HepG2 (cell line): ENCODE measurements around the gene KIF26B. TPM values are rescaled to one million over a fixed set of nuclear protein-coding genes. Genes with fewer than 3 reads are reported as not detected.
A peak's percentile ranks its signal among the peaks of the same experiment; 100 is the strongest.

ENCODE experiments used
- AHR ChIP-seq: IDR thresholded peaks from 2 replicates; pipeline ENCODE4 v1.6.1; 2018; ENCODE audit warnings: missing genetic modification reagents, missing compliant biosample characterization
- CCDC6 ChIP-seq: sonication (generic); formaldehyde crosslinking; IDR thresholded peaks from 2 replicates; pipeline ENCODE4 v1.8.1; 2022; ENCODE audit warnings: mild to moderate bottlenecking, missing genetic modification reagents, moderate library complexity
- DZIP1 ChIP-seq: sonication (generic); formaldehyde crosslinking; IDR thresholded peaks from 2 replicates; pipeline ENCODE4 v1.5.0; 2020; ENCODE audit warnings: mild to moderate bottlenecking, missing genetic modification reagents
- ELK4 ChIP-seq: sonication (generic); formaldehyde crosslinking; IDR thresholded peaks from 2 replicates; pipeline ENCODE4 v1.9.0; 2021; ENCODE audit warnings: missing genetic modification reagents, borderline replicate concordance
- ERF ChIP-seq: IDR thresholded peaks from 2 replicates; pipeline ENCODE4 v1.6.1; 2018; ENCODE audit warnings: missing biosample characterization, missing genetic modification reagents
- FOXK2 ChIP-seq: fragments of 450-650 bp; IDR thresholded peaks from 2 replicates; pipeline ENCODE4 v1.6.1; 2016
- GPBP1L1 ChIP-seq: sonication (generic); formaldehyde crosslinking; IDR thresholded peaks from 2 replicates; pipeline ENCODE4 v1.5.0; 2020; ENCODE audit warnings: mild to moderate bottlenecking, missing genetic modification reagents
- HMG20A ChIP-seq: IDR thresholded peaks from 2 replicates; pipeline ENCODE4 v1.6.1; 2016; ENCODE audit warnings: borderline replicate concordance
- NR0B2 ChIP-seq: sonication (generic); formaldehyde crosslinking; IDR thresholded peaks from 2 replicates; pipeline ENCODE4 v1.4.0; 2020; ENCODE audit warnings: mild to moderate bottlenecking, missing genetic modification reagents
- SOX5 ChIP-seq: IDR thresholded peaks from 2 replicates; pipeline ENCODE4 v1.6.1; 2016; ENCODE audit warnings: borderline replicate concordance
- TCF7 ChIP-seq: sonication (generic); IDR thresholded peaks from 2 replicates; pipeline ENCODE4 v1.6.1; 2016; ENCODE audit warnings: antibody characterized with exemption, low read depth
- ZBTB26 ChIP-seq: IDR thresholded peaks from 2 replicates; pipeline ENCODE4 v1.6.1; 2016; ENCODE audit warnings: missing compliant biosample characterization, missing genetic modification reagents, borderline replicate concordance
- ZBTB39 ChIP-seq: sonication (generic); formaldehyde crosslinking; IDR thresholded peaks from 2 replicates; pipeline ENCODE4 v1.5.0; 2020; ENCODE audit warnings: missing genetic modification reagents
- ZBTB7A ChIP-seq: sonication (generic); formaldehyde crosslinking; IDR thresholded peaks from 2 replicates; pipeline ENCODE4 v1.8.0; 2022; ENCODE audit warnings: mild to moderate bottlenecking, missing genetic modification reagents
- ZNF343 ChIP-seq: sonication (generic); formaldehyde crosslinking; IDR thresholded peaks from 2 replicates; pipeline ENCODE4 v1.4.0; 2020; ENCODE audit warnings: mild to moderate bottlenecking, missing genetic modification reagents
- ZNF746 ChIP-seq: sonication (generic); formaldehyde crosslinking; IDR thresholded peaks from 2 replicates; pipeline ENCODE4 v1.8.0; 2022; ENCODE audit warnings: mild to moderate bottlenecking, missing genetic modification reagents
- ZNF773 ChIP-seq: sonication (generic); formaldehyde crosslinking; IDR thresholded peaks from 2 replicates; pipeline ENCODE4 v1.4.0; 2020; ENCODE audit warnings: missing genetic modification reagents, borderline replicate concordance
- ZSCAN29 ChIP-seq: sonication (generic); formaldehyde crosslinking; conservative IDR thresholded peaks from 2 replicates; pipeline ENCODE4 v1.4.0; 2020; ENCODE audit warnings: mild to moderate bottlenecking, missing genetic modification reagents
- polyA plus RNA-seq, 8 experiments: library from polyadenylated mRNA; depleted of rRNA in 3 of 8; stranded (reverse) in 7 of 8; unstranded in 1 of 8; fragments of >200 nt; fragmentation: Illumina TruSeq in 4 of 8; extraction: Trizol in 4 of 8; gene quantifications; 2 replicates each; pipeline versions ENCODE4 v1.2.1 to v1.2.3, GENCODE V29; 2011 to 2016; ENCODE audit warnings: low read depth in 4 of 8, missing spikeins in 1 of 8, mixed read lengths in 1 of 8; ENCODE audit not compliant: insufficient read depth in 1 of 8
- total RNA-seq, 5 experiments: library from RNA; depleted of rRNA; stranded (reverse); fragments of >200 nt; fragmentation: Illumina TruSeq; extraction: Trizol; gene quantifications; 2 replicates each; pipeline ENCODE4 v1.2.3, GENCODE V29; 2016; ENCODE audit warnings: low read depth in 1 of 5
- TF ChIP-seq, protein P1 (sequence below): sonication (generic); formaldehyde crosslinking; IDR thresholded peaks from 2 replicates; pipeline ENCODE4 v1.8.1; 2023; ENCODE audit warnings: mild to moderate bottlenecking, moderate library complexity, missing genetic modification reagents

KIF26B gene
- total and polyA plus RNA-seq, 2 of the 13 experiments (the other 11 are each of a cell fraction or from before 2014, with no cell fraction given) = 0.08 to 0.09 TPM

GRCh38 chr1:245258271-245258920 lies 103.6 kb downstream of the KIF26B start (continued):
- TF ChIP-seq ELK4 (CRISPR knock-in tag) (no peak), ZBTB26 (no peak), ERF (CRISPR knock-in tag) (no peak), SOX5 (CRISPR knock-in tag) (peak; percentile 69; the same call in 1 of the 2 replicates), TCF7 (peak; percentile 94), DZIP1 (no peak), ZBTB39 (CRISPR knock-in tag) (no peak), ZNF343 (no peak), FOXK2 (no peak), ZSCAN29 (CRISPR knock-in tag) (no peak), ZNF746 (CRISPR knock-in tag) (no peak), CCDC6 (no peak), GPBP1L1 (CRISPR knock-in tag) (no peak), ZNF773 (CRISPR knock-in tag) (no peak), NR0B2 (CRISPR knock-in tag) (no peak), ZBTB7A (CRISPR knock-in tag) (no peak), AHR (CRISPR knock-in tag) (no peak), HMG20A (CRISPR knock-in tag) (peak; percentile 95)
- TF ChIP-seq, protein P1, sequence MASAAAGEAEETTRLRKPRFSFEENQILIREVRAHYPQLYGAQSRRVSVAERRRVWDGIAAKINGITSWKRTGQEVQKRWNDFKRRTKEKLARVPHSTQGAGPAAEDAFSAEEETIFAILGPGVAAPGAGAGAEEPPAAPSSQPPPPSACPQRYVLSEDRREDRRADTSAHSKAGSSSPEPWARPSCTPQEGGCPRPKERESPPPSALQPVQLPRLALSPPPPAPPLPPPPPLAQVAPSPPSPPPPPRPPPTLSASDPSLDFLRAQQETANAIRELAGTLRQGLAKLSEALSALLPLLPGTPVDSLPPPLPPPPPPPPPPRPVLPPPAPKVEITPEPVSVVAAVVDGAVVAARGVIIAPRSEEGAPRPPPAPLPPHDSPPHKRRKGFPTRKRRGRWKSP (CRISPR knock-in tag) = no peak
- TF ChIP-seq, all 625 proteins: peak for 94
